PC-9 (cell line): Measurements from ENCODE around the gene RTKN.

Source experiments
- EZH2 ChIP-seq: fragments of 200-600 bp; sonication (generic); IDR thresholded peaks from 2 replicates; pipeline ENCODE4 v1.8.0; 2017; ENCODE audit warnings: antibody characterized with exemption, low read depth
- TF ChIP-seq, protein P1 (sequence below): fragments of 200-600 bp; sonication (generic); conservative IDR thresholded peaks from 2 replicates; pipeline ENCODE4 v1.6.1; 2017; ENCODE audit warnings: mixed run types, antibody characterized with exemption, mild to moderate bottlenecking, moderate library complexity

DNA sequence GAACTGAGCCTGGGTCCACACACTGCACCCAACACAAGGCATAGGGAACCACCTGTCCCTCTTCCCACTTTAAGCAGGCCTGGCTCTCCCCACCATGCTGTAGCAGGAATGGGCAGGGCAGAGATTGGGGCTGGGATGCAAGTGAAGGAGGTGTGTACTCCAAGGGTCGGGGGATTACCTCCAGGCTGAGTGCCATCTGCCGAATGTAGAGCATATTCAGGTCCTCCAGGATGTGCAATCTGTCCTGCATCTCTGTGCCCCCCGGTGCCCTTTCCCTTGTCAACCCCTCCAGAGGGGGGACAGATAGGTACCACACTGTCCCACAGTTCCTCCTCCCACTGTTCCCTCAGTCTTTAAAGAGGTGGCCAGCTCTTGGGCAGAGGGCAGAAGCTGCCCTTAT, 2.4 kb downstream of the RTKN start:
- no peak for TF ChIP-seq EZH2
- TF ChIP-seq, protein P1, sequence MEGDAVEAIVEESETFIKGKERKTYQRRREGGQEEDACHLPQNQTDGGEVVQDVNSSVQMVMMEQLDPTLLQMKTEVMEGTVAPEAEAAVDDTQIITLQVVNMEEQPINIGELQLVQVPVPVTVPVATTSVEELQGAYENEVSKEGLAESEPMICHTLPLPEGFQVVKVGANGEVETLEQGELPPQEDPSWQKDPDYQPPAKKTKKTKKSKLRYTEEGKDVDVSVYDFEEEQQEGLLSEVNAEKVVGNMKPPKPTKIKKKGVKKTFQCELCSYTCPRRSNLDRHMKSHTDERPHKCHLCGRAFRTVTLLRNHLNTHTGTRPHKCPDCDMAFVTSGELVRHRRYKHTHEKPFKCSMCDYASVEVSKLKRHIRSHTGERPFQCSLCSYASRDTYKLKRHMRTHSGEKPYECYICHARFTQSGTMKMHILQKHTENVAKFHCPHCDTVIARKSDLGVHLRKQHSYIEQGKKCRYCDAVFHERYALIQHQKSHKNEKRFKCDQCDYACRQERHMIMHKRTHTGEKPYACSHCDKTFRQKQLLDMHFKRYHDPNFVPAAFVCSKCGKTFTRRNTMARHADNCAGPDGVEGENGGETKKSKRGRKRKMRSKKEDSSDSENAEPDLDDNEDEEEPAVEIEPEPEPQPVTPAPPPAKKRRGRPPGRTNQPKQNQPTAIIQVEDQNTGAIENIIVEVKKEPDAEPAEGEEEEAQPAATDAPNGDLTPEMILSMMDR: no peak
